GM18870 (cell line): ENCODE results near the gene HLX.

ENCODE experiments used
- ATAC-seq: cut with Tn5 transposase; IDR thresholded peaks from one replicate; pipeline ENCODE4 v1.9.1; 2021; ENCODE audit warnings: moderate library complexity; ENCODE audit not compliant: unreplicated experiment

HLX gene

GRCh38 chr1:220922951-220923350 lies 43.7 kb downstream of the HLX start:
- no peak for ATAC-seq

- no peak for ATAC-seq
Observed at GRCh38 chr1:220924331-220924970, 45.2 kb downstream of the HLX start.

GRCh38 chr1:220925707-220926106 lies 46.5 kb downstream of the HLX start:
- no peak for ATAC-seq

- ATAC-seq, result no peak
Observed at GRCh38 chr1:220926146-220926545, 46.9 kb downstream of the HLX start.

- ATAC-seq, result no peak
Observed at GRCh38 chr1:220927442-220927841, 48.2 kb downstream of the HLX start.

- no peak for ATAC-seq
Observed at GRCh38 chr1:220928320-220928719, 49.1 kb downstream of the HLX start.

- ATAC-seq, result no peak
Observed at GRCh38 chr1:220928725-220929300, 49.6 kb downstream of the HLX start.

- no peak for ATAC-seq
Observed at GRCh38 chr1:220929304-220929703, 50.1 kb downstream of the HLX start.
